Stimulated activated CD8-positive, alpha-beta memory T cell treated with anti-CD3 and anti-CD28 coated beads, Interleukin-7, amount 100 ng/mL, for 24 hours (primary cell): ENCODE results near the gene SCRN1.
"Not testable (repeated sequence)": the region's sequence is repeated elsewhere in the genome, so short reads cannot be mapped to it uniquely, and the experiment has no call there.

Source experiments
- DNase-seq: peaks from one replicate; pipeline ENCODE4 v3.0.0-alpha.2; 2020; ENCODE audit warnings: low read depth

The SCRN1 gene

GRCh38 chr7:29926216-29926615, 63.4 kb downstream of the SCRN1 start:
- no peak for DNase-seq

GRCh38 chr7:29924684-29925083, 64.9 kb downstream of the SCRN1 start:
- DNase-seq, result no peak

GRCh38 chr7:29924006-29924405, 65.6 kb downstream of the SCRN1 start:
- no peak for DNase-seq

- DNase-seq, result no peak
Measured at GRCh38 chr7:29922921-29923700, 66.5 kb downstream of the SCRN1 start.

GRCh38 chr7:29921404-29922010, 68.1 kb downstream of the SCRN1 start:
- no peak for DNase-seq

- no peak for DNase-seq
Measured at GRCh38 chr7:29920491-29920890, 69.1 kb downstream of the SCRN1 start.

GRCh38 chr7:29919790-29920189, 69.8 kb downstream of the SCRN1 start:
- no peak for DNase-seq

- DNase-seq, result no peak
Measured at GRCh38 chr7:29918850-29919249, 70.8 kb downstream of the SCRN1 start.

- no peak for DNase-seq
Measured at GRCh38 chr7:29917641-29918040, 72.0 kb downstream of the SCRN1 start.

GRCh38 chr7:29915481-29916215, 74.0 kb downstream of the SCRN1 start:
- DNase-seq, result no peak

- no peak for DNase-seq
Measured at GRCh38 chr7:29914180-29914579, 75.4 kb downstream of the SCRN1 start.

- DNase-seq, result no peak
Measured at GRCh38 chr7:29906200-29907022, 83.2 kb downstream of the SCRN1 start.

GRCh38 chr7:29900745-29901144, 88.9 kb downstream of the SCRN1 start:
- no peak for DNase-seq

- no peak for DNase-seq
Measured at GRCh38 chr7:29898301-29898700, 91.3 kb downstream of the SCRN1 start.

- DNase-seq, result no peak
Measured at GRCh38 chr7:29896685-29897411, 92.8 kb downstream of the SCRN1 start.

- DNase-seq, result no peak
Measured at GRCh38 chr7:29895559-29895958, 94.0 kb downstream of the SCRN1 start.

GRCh38 chr7:29894256-29894655, 95.3 kb downstream of the SCRN1 start:
- no peak for DNase-seq

GRCh38 chr7:29893351-29893965, 96.1 kb downstream of the SCRN1 start:
- DNase-seq, result no peak

GRCh38 chr7:29892231-29892630, 97.4 kb downstream of the SCRN1 start:
- DNase-seq, result no peak

- DNase-seq, result no peak
Measured at GRCh38 chr7:29891766-29892165, 97.8 kb downstream of the SCRN1 start.

- not testable (repeated sequence) for DNase-seq
Measured at GRCh38 chr7:29890786-29891185, 98.8 kb downstream of the SCRN1 start.
